ENCODE measurements around the gene COL23A1. TPM values are rescaled to one million over a fixed set of nuclear protein-coding genes. Genes with fewer than 3 reads are reported as not detected.

Gene COL23A1
- polyA plus RNA-seq, 1 donor (not counting 4 experiments of a cell fraction or from before 2014, with no cell fraction given): not detected

- Histone ChIP-seq H4K20me1 (ENCODE audit: control insufficient read depth, extremely low read depth, insufficient read depth, low read length) (no peaks in the 10 kb centered on the region), H2AFZ (ENCODE audit: control insufficient read depth, low read length) (no peak overlapping the region), H3K4me3 (ENCODE audit: control insufficient read depth in 2 of 3, extremely low read depth in 1 of 3, insufficient read depth in 2 of 3, low read depth in 1 of 3, low read length in 3 of 3) (no peak overlapping the region), H3K27ac (ENCODE audit: control insufficient read depth, insufficient read depth, low read length) (no peak overlapping the region), H3K9me1 (ENCODE audit: control insufficient read depth, extremely low read depth, insufficient read depth, low read length) (no peaks in the 10 kb centered on the region), H3K9ac (ENCODE audit: control insufficient read depth, extremely low read depth, insufficient read depth, low read length) (no peak overlapping the region), H3K4me2 (ENCODE audit: control insufficient read depth, extremely low read depth, insufficient read depth, low read depth, low read length) (no peak overlapping the region), H3K27me3 (ENCODE audit: control insufficient read depth, extremely low read depth, insufficient read depth, low read length) (no peaks in the 10 kb centered on the region), H3K36me3 (ENCODE audit: control insufficient read depth in 2 of 2, extremely low read depth in 1 of 2, insufficient read depth in 2 of 2, low read length in 2 of 2) (no peaks in the 10 kb centered on the region), H3K9me3 (ENCODE audit: control insufficient read depth, low read depth, low read length) (no peaks in the 10 kb centered on the region), H3K79me2 (ENCODE audit: control insufficient read depth, insufficient read depth, low read length) (no peaks in the 10 kb centered on the region), H3K4me1 (ENCODE audit: control insufficient read depth, extremely low read depth, insufficient read depth, low read length) (no peaks in the 10 kb centered on the region)
- FAIRE-seq: no peak
- TF ChIP-seq EZH2 (IDR thresholded peaks at IDR 0.05; ENCODE audit: low read length): no peak
- TF ChIP-seq, protein P1, sequence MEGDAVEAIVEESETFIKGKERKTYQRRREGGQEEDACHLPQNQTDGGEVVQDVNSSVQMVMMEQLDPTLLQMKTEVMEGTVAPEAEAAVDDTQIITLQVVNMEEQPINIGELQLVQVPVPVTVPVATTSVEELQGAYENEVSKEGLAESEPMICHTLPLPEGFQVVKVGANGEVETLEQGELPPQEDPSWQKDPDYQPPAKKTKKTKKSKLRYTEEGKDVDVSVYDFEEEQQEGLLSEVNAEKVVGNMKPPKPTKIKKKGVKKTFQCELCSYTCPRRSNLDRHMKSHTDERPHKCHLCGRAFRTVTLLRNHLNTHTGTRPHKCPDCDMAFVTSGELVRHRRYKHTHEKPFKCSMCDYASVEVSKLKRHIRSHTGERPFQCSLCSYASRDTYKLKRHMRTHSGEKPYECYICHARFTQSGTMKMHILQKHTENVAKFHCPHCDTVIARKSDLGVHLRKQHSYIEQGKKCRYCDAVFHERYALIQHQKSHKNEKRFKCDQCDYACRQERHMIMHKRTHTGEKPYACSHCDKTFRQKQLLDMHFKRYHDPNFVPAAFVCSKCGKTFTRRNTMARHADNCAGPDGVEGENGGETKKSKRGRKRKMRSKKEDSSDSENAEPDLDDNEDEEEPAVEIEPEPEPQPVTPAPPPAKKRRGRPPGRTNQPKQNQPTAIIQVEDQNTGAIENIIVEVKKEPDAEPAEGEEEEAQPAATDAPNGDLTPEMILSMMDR (optimal IDR thresholded peaks at IDR 0.05 in 1 of 3, IDR thresholded peaks at IDR 0.05 in 1 of 3, conservative IDR thresholded peaks at IDR 0.05 in 1 of 3; ENCODE audit: extremely low read depth in 1 of 3, insufficient read depth in 2 of 3, low read length in 3 of 3): no peak
- dilution Hi-C loops (cut with MboI; ENCODE audit: extremely low pct_ligation_motif_present, low sequenced_read_pairs): no loop called here
- DNase-seq (ENCODE audit: low read depth, low spot score): no peak
These were observed 126.7 kb downstream of the COL23A1 start for GRCh38 chr5:178463321-178464155.

DNA sequence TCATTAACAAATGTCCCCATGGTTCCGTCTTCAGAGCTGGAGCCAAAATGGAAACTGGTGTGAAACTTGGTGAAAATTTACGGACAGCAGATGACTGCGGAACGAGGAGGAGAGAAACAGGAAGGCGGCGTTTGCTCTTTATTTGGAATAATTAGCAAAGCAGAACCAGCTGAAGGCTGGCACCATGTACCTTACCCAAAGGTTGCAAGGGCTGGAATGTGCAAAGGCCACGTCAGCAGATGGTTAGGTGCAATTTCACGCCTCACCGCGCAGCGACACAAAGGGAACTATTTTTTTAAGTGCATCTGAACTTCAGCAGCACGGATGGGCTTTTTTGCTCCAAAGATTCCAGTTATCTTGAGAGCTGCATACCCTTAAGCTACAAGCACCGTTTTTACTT, 127.4 kb downstream of the COL23A1 start:
- no peak overlapping the region for H3K9ac ChIP-seq (ENCODE audit: control insufficient read depth, extremely low read depth, insufficient read depth, low read length)
- H4K20me1 ChIP-seq (ENCODE audit: control insufficient read depth, extremely low read depth, insufficient read depth, low read length): no peaks in the 10 kb centered on the region
- DNase-seq (ENCODE audit: low read depth, low spot score) (no peak), FAIRE-seq (no peak)
- H3K4me3 ChIP-seq (ENCODE audit: control insufficient read depth in 2 of 3, extremely low read depth in 1 of 3, insufficient read depth in 2 of 3, low read depth in 1 of 3, low read length in 3 of 3): no peak overlapping the region
- no peaks in the 10 kb centered on the region for H3K9me3 ChIP-seq (ENCODE audit: control insufficient read depth, low read depth, low read length)
- no peaks in the 10 kb centered on the region for H3K4me1 ChIP-seq (ENCODE audit: control insufficient read depth, extremely low read depth, insufficient read depth, low read length)
- no peaks in the 10 kb centered on the region for H3K27me3 ChIP-seq (ENCODE audit: control insufficient read depth, extremely low read depth, insufficient read depth, low read length)
- no peaks in the 10 kb centered on the region for H3K36me3 ChIP-seq (ENCODE audit: control insufficient read depth in 2 of 2, extremely low read depth in 1 of 2, insufficient read depth in 2 of 2, low read length in 2 of 2)
- dilution Hi-C loops (cut with MboI; ENCODE audit: extremely low pct_ligation_motif_present, low sequenced_read_pairs): no loop called here
- no peak overlapping the region for H2AFZ ChIP-seq (ENCODE audit: control insufficient read depth, low read length)
- H3K79me2 ChIP-seq (ENCODE audit: control insufficient read depth, insufficient read depth, low read length): no peaks in the 10 kb centered on the region
- no peak overlapping the region for H3K4me2 ChIP-seq (ENCODE audit: control insufficient read depth, extremely low read depth, insufficient read depth, low read depth, low read length)
- H3K27ac ChIP-seq (ENCODE audit: control insufficient read depth, insufficient read depth, low read length): no peak overlapping the region
- H3K9me1 ChIP-seq (ENCODE audit: control insufficient read depth, extremely low read depth, insufficient read depth, low read length): no peaks in the 10 kb centered on the region
- TF ChIP-seq EZH2 (IDR thresholded peaks at IDR 0.05; ENCODE audit: low read length): no peak
- TF ChIP-seq, protein P1 (optimal IDR thresholded peaks at IDR 0.05 in 1 of 3, IDR thresholded peaks at IDR 0.05 in 1 of 3, conservative IDR thresholded peaks at IDR 0.05 in 1 of 3; ENCODE audit: extremely low read depth in 1 of 3, insufficient read depth in 2 of 3, low read length in 3 of 3): no peak
